Measurements from ENCODE around the gene PAQR5.

DNA sequence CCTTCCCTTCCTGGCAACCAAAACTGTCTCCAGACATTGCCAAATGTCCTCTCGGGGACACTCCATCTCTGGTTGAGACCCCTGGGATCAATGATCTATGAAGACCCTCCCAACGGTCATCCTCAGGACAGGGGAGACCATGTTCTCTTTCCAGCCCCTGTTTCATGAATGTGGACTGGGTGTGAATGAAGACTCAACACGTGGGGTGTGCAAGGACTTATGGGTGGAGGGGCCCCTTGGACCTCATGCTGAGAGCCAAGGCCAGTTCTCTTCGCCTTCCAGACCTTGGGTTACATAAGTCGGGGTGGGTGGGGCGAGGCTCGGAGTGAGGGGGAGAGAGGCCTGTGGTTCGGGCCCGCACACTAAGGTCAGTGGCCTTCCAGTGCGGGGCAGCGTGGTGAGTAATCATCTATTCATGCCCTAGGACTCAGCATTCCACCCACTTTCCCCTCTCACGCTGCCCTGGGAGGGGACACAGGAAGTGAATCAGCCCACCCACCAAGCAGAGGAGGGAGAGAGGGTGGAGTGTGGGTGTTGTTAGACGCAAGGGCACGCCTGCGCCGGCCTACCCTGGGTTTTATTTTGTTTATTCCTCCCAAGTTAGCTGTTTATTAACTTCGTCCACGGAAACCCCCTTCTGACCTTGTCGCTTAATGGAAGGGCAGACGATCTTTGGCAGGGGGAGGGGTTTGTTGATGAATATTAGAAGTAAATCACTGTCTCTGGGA is 6.7 kb downstream of the PAQR5 start:
- TF ChIP-seq, protein P1, sequence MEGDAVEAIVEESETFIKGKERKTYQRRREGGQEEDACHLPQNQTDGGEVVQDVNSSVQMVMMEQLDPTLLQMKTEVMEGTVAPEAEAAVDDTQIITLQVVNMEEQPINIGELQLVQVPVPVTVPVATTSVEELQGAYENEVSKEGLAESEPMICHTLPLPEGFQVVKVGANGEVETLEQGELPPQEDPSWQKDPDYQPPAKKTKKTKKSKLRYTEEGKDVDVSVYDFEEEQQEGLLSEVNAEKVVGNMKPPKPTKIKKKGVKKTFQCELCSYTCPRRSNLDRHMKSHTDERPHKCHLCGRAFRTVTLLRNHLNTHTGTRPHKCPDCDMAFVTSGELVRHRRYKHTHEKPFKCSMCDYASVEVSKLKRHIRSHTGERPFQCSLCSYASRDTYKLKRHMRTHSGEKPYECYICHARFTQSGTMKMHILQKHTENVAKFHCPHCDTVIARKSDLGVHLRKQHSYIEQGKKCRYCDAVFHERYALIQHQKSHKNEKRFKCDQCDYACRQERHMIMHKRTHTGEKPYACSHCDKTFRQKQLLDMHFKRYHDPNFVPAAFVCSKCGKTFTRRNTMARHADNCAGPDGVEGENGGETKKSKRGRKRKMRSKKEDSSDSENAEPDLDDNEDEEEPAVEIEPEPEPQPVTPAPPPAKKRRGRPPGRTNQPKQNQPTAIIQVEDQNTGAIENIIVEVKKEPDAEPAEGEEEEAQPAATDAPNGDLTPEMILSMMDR (IDR thresholded peaks at IDR 0.05), result no peak
- TF ChIP-seq POLR2A (IDR thresholded peaks at IDR 0.05), result no peak

Measured in lower leg skin (tissue), 3 donors.